PC-9 (cell line): ENCODE results near the gene NATD1. TPM values are rescaled to one million over a fixed set of nuclear protein-coding genes. Genes with fewer than 3 reads are reported as not detected.

Experiments used
- BruUV-seq: library from RNA; stranded (reverse); fragments of 400-500 nt; replicated peaks from 2 replicates; lab custom pipeline; 2021; lab: Mats Ljungman, UMichigan
- CTCF ChIA-PET: fragments of 300-600 bp; sonication (Branson Sonifier 250); formaldehyde crosslinking; loops from one replicate; lab custom pipeline; 2022; ENCODE audit warnings: antibody characterized with exemption; lab: Charles Lee
- POLR2A ChIA-PET: fragments of 300-600 bp; sonication (Branson Sonifier 250); formaldehyde crosslinking; loops from one replicate; lab custom pipeline; 2022; ENCODE audit warnings: antibody characterized with exemption; ENCODE audit not compliant: unreplicated experiment; lab: Charles Lee
- DNase-seq, 2 experiments: peaks; one replicate each; pipeline versions ENCODE4 v3.0.0 to v3.0.0-alpha.2; 2015 to 2022; ENCODE audit warnings: mixed read lengths in 1 of 2
- H2AFZ ChIP-seq: fragments of 200-600 bp; sonication (generic); 2 replicates; pipeline ENCODE4 v1.8.1; 2017; ENCODE audit warnings: antibody characterized with exemption
- H3F3A ChIP-seq: fragments of 200-600 bp; sonication (generic); 2 replicates; pipeline ENCODE4 v1.8.1; 2017; ENCODE audit warnings: antibody characterized with exemption, mild to moderate bottlenecking, low read depth; ENCODE audit not compliant: insufficient read depth
- H3K27ac ChIP-seq: fragments of 200-600 bp; sonication (generic); 2 replicates; pipeline ENCODE4 v1.6.1; 2016; ENCODE audit warnings: mixed run types
- H3K27me3 ChIP-seq: fragments of 200-600 bp; sonication (generic); 2 replicates; pipeline ENCODE4 v1.6.1; 2016; ENCODE audit warnings: low read depth, mixed run types; ENCODE audit not compliant: insufficient read depth
- H3K36me3 ChIP-seq: fragments of 200-600 bp; sonication (generic); 2 replicates; pipeline ENCODE4 v1.6.1; 2016; ENCODE audit warnings: low read depth, mixed run types
- H3K4me1 ChIP-seq: fragments of 200-600 bp; sonication (generic); replicated peaks from 2 replicates; pipeline ENCODE4 v1.6.1; 2016; ENCODE audit warnings: mixed run types; ENCODE audit not compliant: insufficient read depth
- H3K4me2 ChIP-seq: fragments of 200-600 bp; sonication (generic); 2 replicates; pipeline ENCODE4 v1.6.1; 2017; ENCODE audit warnings: mixed run types
- H3K4me3 ChIP-seq: fragments of 200-600 bp; sonication (generic); 2 replicates; pipeline ENCODE4 v1.6.1; 2016; ENCODE audit warnings: mixed run types
- H3K79me2 ChIP-seq: fragments of 200-600 bp; sonication (generic); 2 replicates; pipeline ENCODE4 v1.6.1; 2017; ENCODE audit warnings: low read depth, mixed run types
- H3K9me2 ChIP-seq: fragments of 200-600 bp; sonication (generic); 2 replicates; pipeline ENCODE4 v1.8.1; 2017; ENCODE audit warnings: mild to moderate bottlenecking; ENCODE audit not compliant: insufficient read depth
- H3K9me3 ChIP-seq: fragments of 200-600 bp; sonication (generic); 2 replicates; pipeline ENCODE4 v1.8.1; 2016; ENCODE audit warnings: low read depth; ENCODE audit not compliant: insufficient read depth
- H4K20me1 ChIP-seq: fragments of 200-600 bp; sonication (generic); 2 replicates; pipeline ENCODE4 v1.8.1; 2017; ENCODE audit not compliant: insufficient read depth
- EZH2 ChIP-seq: fragments of 200-600 bp; sonication (generic); IDR thresholded peaks from 2 replicates; pipeline ENCODE4 v1.8.0; 2017; ENCODE audit warnings: antibody characterized with exemption, low read depth
- intact Hi-C: fragments of 100-400 bp; cut with micrococcal nuclease; formaldehyde crosslinking; loops from one replicate; pipeline ENCODE4 v1.10.0; 2022; ENCODE audit not compliant: unreplicated experiment
- total RNA-seq: library from RNA; stranded (reverse); gene quantifications from 2 replicates; pipeline ENCODE4 v1.2.3, GENCODE V29; 2021
- TF ChIP-seq, protein P1 (sequence below): fragments of 200-600 bp; sonication (generic); conservative IDR thresholded peaks from 2 replicates; pipeline ENCODE4 v1.6.1; 2017; ENCODE audit warnings: mixed run types, antibody characterized with exemption, mild to moderate bottlenecking, moderate library complexity

Gene NATD1
- total RNA-seq, 1 experiment from 2014 or later = 5.4 TPM

DNA sequence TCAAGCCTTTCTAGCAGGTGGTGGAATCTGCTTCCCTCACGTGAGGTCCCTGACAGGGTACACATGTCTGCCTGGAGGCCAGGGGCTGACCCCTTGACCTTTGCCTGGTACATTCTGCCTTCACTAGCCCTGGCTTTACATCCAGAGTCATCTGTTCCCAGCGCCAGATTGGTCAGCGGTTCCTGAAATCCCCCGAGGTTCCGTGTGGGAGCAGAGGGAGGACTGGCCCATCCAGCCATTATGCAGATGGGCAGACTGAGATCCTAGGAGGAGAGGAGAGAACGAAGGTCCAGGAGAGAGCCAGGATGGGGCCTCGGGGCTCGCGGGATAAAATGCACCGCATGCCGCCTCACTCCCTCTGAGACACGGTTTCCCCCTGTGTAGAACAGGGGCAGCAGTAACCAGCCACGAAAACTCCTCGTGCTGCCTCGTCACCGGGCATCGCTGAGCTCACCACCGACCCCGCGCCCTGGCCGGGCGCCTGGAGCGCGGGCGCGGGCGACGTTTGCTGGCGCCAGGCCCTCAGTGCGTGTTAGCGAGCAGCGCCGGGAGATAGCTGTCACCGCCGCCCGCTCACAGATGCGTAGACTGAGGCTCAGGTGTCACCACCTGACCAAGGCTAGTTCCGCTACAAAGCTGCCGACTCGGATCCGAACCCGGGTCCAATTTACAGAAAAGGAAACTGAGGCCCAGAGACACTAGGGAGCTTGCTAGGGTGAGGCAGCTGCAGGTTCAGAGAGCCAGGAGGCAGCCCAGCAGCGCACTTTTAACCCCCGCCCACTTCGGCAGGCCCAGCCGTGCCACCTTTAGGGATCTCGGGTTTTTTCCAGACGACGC is 30.5 kb upstream of the NATD1 start:
- Histone ChIP-seq H3K4me3 (peak overlapping the region; percentile 76; the same call in 1 of the 2 replicates), H2AFZ (no peak overlapping the region), H3K9me2 (no peaks in the 10 kb centered on the region), H3F3A (peaks cover 42% of the 10 kb centered on the region), H3K27ac (no peak overlapping the region), H3K9me3 (no peaks in the 10 kb centered on the region), H4K20me1 (peaks cover 10% of the 10 kb centered on the region), H3K4me2 (peak overlapping the region; percentile 82), H3K79me2 (peaks cover 32% of the 10 kb centered on the region), H3K36me3 (no peaks in the 10 kb centered on the region), H3K4me1 (peaks cover 41% of the 10 kb centered on the region), H3K27me3 (no peaks in the 10 kb centered on the region)
- ChIA-PET CTCF (no interaction called here), POLR2A (interaction anchor here (0.6 kb wide), 1 partner anchor 672 kb away, joined by 5 read pairs; no protein-coding TSS in a partner anchor)
- BruUV-seq = no TSS peak
- TF ChIP-seq, protein P1, sequence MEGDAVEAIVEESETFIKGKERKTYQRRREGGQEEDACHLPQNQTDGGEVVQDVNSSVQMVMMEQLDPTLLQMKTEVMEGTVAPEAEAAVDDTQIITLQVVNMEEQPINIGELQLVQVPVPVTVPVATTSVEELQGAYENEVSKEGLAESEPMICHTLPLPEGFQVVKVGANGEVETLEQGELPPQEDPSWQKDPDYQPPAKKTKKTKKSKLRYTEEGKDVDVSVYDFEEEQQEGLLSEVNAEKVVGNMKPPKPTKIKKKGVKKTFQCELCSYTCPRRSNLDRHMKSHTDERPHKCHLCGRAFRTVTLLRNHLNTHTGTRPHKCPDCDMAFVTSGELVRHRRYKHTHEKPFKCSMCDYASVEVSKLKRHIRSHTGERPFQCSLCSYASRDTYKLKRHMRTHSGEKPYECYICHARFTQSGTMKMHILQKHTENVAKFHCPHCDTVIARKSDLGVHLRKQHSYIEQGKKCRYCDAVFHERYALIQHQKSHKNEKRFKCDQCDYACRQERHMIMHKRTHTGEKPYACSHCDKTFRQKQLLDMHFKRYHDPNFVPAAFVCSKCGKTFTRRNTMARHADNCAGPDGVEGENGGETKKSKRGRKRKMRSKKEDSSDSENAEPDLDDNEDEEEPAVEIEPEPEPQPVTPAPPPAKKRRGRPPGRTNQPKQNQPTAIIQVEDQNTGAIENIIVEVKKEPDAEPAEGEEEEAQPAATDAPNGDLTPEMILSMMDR = no peak
- no peak for TF ChIP-seq EZH2
- DNase-seq = peak in 1 of 2 experiments; percentile 25
- intact Hi-C loops = no loop called here

DNA sequence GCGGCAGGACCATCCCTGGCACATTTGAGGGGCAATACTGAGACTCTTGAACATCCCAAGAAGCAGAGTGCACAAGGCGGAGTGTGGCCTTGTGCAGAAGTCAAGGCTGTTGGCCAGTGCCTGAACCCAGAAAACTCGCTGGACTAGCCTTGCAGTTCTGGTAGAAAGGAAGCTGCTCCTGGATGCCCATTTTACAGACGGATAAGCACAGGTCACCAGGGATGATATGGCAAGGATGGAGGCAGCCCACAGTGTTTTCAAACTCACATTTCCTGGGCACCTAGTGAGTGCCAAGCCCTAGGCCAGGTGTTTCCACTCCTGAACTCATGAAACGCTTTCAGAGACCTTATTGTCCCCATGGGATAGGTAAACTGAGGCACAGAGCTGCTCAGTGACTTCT is 29.6 kb upstream of the NATD1 start:
- DNase-seq = no peak
- Histone ChIP-seq H3K4me1 (peaks cover 34% of the 10 kb centered on the region), H2AFZ (no peak overlapping the region), H3K4me3 (no peak overlapping the region), H3K36me3 (no peaks in the 10 kb centered on the region), H3K9me2 (no peaks in the 10 kb centered on the region), H3K27ac (no peak overlapping the region), H3K79me2 (peaks cover 27% of the 10 kb centered on the region), H3K4me2 (peak overlapping the region; percentile 9; the same call in 1 of the 2 replicates), H3F3A (peaks cover 41% of the 10 kb centered on the region), H3K27me3 (no peaks in the 10 kb centered on the region), H3K9me3 (no peaks in the 10 kb centered on the region), H4K20me1 (0 out of 2 replicates have a peak, but pooled peaks cover 4% of the 10 kb centered on the region)
- ChIA-PET POLR2A (no interaction called here), CTCF (interaction anchor here (0.6 to 0.8 kb wide), 2 partner anchors 32 to 164 kb away, joined by 3 to 7 read pairs; no protein-coding TSS in a partner anchor)
- TF ChIP-seq, protein P1 = no peak
- TF ChIP-seq EZH2 = no peak
- BruUV-seq = no TSS peak
- intact Hi-C loops = no loop called here

DNA sequence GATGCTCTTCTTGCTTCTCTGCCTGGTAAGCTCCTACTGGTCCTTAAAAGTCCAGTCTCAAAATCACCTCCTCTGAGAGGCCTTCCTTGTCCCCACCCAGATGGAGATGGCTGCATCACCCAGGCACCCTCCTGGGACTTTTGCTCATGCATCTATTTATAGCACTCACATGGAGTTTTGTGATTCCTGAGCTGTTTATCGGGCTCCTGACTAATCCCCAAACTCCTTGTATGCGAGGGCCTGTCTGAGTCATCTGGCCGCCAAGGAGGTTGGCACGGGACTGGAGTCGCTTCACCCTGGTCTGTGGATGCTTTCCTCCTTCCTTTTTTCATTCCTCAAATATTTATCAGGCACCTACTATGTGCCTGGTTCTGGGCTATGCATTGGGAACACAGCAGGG is 29.0 kb upstream of the NATD1 start:
- CTCF ChIA-PET = interaction anchor here (0.8 kb wide), 1 partner anchor 163 kb away, joined by 3 read pairs; no protein-coding TSS in a partner anchor
- H3K27ac ChIP-seq = no peak overlapping the region

More for the DNA sequence above, 29.0 kb upstream of the NATD1 start:
- no peak for TF ChIP-seq EZH2
- TF ChIP-seq, protein P1 = no peak
- Histone ChIP-seq H3F3A (peaks cover 37% of the 10 kb centered on the region), H3K4me2 (peak overlapping the region; percentile 12), H4K20me1 (0 out of 2 replicates have a peak, but pooled peaks cover 4% of the 10 kb centered on the region), H3K4me1 (peaks cover 29% of the 10 kb centered on the region), H3K9me3 (no peaks in the 10 kb centered on the region), H2AFZ (no peak overlapping the region), H3K27me3 (no peaks in the 10 kb centered on the region), H3K4me3 (no peak overlapping the region), H3K9me2 (no peaks in the 10 kb centered on the region), H3K36me3 (no peaks in the 10 kb centered on the region), H3K79me2 (peaks cover 23% of the 10 kb centered on the region)
- BruUV-seq = no TSS peak
- DNase-seq = peak; percentile 68 to 91
- intact Hi-C loops = no loop called here
- POLR2A ChIA-PET = no interaction called here
